ENCODE data around the gene ADAT1. TPM values are rescaled to one million over a fixed set of nuclear protein-coding genes. Genes with fewer than 3 reads are reported as not detected.

Gene ADAT1
- total and polyA plus RNA-seq, 2 of the 13 experiments (the other 11 are each of a cell fraction or from before 2014, with no cell fraction given) = 18.4 to 40.8 TPM

- TF ChIP-seq THAP9 (CRISPR knock-in tag; IDR thresholded peaks at IDR 0.05; ENCODE audit: borderline replicate concordance) (peak; percentile 96), IKZF4 (CRISPR knock-in tag; IDR thresholded peaks at IDR 0.05; ENCODE audit: borderline replicate concordance, low read depth, not compliant biosample characterization) (peak; percentile 59), HNRNPUL1 (IDR thresholded peaks at IDR 0.05; ENCODE audit: low read depth, low read length) (no peak), ZBTB46 (CRISPR knock-in tag; IDR thresholded peaks at IDR 0.05; ENCODE audit: borderline replicate concordance) (peak; percentile 34; the same call in 1 of the 2 replicates), GPN1 (CRISPR knock-in tag; IDR thresholded peaks at IDR 0.05; ENCODE audit: borderline replicate concordance) (no peak), PLSCR1 (CRISPR knock-in tag; IDR thresholded peaks at IDR 0.05; ENCODE audit: borderline replicate concordance) (0 out of 2 replicates have a peak, but pooled peaks have one; percentile 71), ZNF619 (CRISPR knock-in tag; IDR thresholded peaks at IDR 0.05) (peak; percentile 68), STAT5B (CRISPR knock-in tag; IDR thresholded peaks at IDR 0.05) (no peak), HOXD1 (CRISPR knock-in tag; IDR thresholded peaks at IDR 0.05) (peak; percentile 64; the same call in 1 of the 2 replicates), ZNF629 (CRISPR knock-in tag; conservative IDR thresholded peaks at IDR 0.05) (peak; percentile 20; the same call in 1 of the 2 replicates), ZFP36L2 (CRISPR knock-in tag; IDR thresholded peaks at IDR 0.05) (no peak), ZNF510 (CRISPR knock-in tag; IDR thresholded peaks at IDR 0.05; ENCODE audit: low read depth) (no peak; the same call in 1 of the 2 replicates), SRSF4 (IDR thresholded peaks at IDR 0.05; ENCODE audit: low read depth, low read length, poor library complexity, severe bottlenecking) (no peak), HIC2 (CRISPR knock-in tag; IDR thresholded peaks at IDR 0.05; ENCODE audit: low read depth) (no peak), TFE3 (CRISPR knock-in tag; IDR thresholded peaks at IDR 0.05) (peak; percentile 28; the same call in 1 of the 2 replicates), PBX3 (CRISPR knock-in tag; IDR thresholded peaks at IDR 0.05; ENCODE audit: borderline replicate concordance) (peak; percentile 35; the same call in 1 of the 2 replicates), ETV5 (CRISPR knock-in tag; IDR thresholded peaks at IDR 0.05; ENCODE audit: borderline replicate concordance) (peak; percentile 70; the same call in 1 of the 2 replicates)
Observed at GRCh38 chr16:75647492-75648264, 24.6 kb upstream of the ADAT1 start, which contains the start of the genes KARS1 and TERF2IP (continued).
